Measurements from ENCODE around the gene NOLC1. TPM values are rescaled to one million over a fixed set of nuclear protein-coding genes. Genes with fewer than 3 reads are reported as not detected.

NOLC1 gene
- total RNA-seq, 6 experiments from 2014 or later: 16.0 to 60.2 (median 27.3) TPM

DNA sequence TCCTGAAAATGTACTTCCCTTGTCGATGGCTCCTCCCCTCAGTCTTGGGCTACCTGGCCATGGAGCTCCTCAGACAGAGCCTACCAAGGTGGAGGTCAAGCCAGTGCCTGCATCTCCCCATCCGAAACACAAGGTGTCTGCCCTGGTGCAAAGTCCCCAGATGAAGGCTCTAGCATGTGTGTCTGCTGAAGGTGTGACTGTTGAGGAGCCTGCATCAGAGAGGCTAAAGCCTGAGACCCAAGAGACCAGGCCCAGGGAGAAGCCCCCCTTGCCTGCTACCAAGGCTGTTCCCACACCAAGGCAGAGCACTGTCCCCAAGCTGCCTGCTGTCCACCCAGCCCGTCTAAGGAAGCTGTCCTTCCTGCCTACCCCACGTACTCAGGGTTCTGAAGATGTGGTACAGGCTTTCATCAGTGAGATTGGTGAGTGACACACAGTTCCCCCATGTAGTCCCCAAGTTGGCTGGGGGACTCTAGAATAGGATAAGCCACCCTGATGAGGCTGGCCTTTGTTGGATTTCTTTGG is 10.5 kb upstream of the NOLC1 start:
- Histone ChIP-seq H3K4me1 (no peaks in the 10 kb centered on the region), H3K36me3 (peaks cover 0 to 47% (median 22%) of the 10 kb centered on the region in 4 donors), H3K27me3 (no peaks in the 10 kb centered on the region), H3K27ac (no peak overlapping the region), H3K9me3 (no peaks in the 10 kb centered on the region), H3K4me3 (no peak overlapping the region)
- DNase-seq (no peak), ATAC-seq (no peak)
- intact Hi-C loops (cut with DNase I): no loop called here
- TF ChIP-seq, protein P1, sequence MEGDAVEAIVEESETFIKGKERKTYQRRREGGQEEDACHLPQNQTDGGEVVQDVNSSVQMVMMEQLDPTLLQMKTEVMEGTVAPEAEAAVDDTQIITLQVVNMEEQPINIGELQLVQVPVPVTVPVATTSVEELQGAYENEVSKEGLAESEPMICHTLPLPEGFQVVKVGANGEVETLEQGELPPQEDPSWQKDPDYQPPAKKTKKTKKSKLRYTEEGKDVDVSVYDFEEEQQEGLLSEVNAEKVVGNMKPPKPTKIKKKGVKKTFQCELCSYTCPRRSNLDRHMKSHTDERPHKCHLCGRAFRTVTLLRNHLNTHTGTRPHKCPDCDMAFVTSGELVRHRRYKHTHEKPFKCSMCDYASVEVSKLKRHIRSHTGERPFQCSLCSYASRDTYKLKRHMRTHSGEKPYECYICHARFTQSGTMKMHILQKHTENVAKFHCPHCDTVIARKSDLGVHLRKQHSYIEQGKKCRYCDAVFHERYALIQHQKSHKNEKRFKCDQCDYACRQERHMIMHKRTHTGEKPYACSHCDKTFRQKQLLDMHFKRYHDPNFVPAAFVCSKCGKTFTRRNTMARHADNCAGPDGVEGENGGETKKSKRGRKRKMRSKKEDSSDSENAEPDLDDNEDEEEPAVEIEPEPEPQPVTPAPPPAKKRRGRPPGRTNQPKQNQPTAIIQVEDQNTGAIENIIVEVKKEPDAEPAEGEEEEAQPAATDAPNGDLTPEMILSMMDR (IDR thresholded peaks at IDR 0.05): no peak
- TF ChIP-seq POLR2A (IDR thresholded peaks at IDR 0.05): no peak
- 90% methylated on average over 2 of the region's 4 CpGs for WGBS (ENCODE audit: insufficient coverage, low coverage, low lambda C conversion rate, missing lambda C conversion rate)

DNA sequence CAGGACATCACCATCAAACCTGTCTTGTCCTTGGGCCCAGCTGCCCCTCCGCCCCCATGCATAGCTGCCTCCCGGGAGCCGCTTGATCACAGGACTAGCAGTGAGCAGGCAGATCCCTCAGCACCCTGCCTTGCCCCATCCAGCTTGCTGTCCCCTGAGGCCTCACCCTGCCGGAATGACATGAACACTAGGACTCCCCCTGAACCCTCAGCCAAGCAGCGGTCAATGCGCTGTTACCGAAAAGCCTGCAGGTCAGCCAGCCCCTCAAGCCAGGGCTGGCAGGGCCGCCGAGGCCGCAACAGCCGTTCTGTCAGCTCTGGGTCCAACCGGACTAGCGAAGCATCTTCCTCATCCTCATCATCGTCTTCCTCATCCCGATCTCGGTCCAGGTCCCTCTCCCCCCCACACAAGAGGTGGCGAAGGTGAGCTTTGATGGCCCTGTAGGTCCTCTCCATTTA is 5.2 kb upstream of the NOLC1 start:
- H3K9me3 ChIP-seq: no peaks in the 10 kb centered on the region
- H3K4me3 ChIP-seq: no peak overlapping the region
- no peaks in the 10 kb centered on the region for H3K27me3 ChIP-seq
- H3K36me3 ChIP-seq: peaks cover 0 to 36% (median 10%) of the 10 kb centered on the region in 4 donors
- TF ChIP-seq, protein P1 (IDR thresholded peaks at IDR 0.05): no peak
- no peak for TF ChIP-seq POLR2A (IDR thresholded peaks at IDR 0.05)
- no peak overlapping the region for H3K27ac ChIP-seq
- no peak for ATAC-seq
- 93% methylated on average over 3 of the region's 17 CpGs for WGBS (ENCODE audit: insufficient coverage, low coverage, low lambda C conversion rate, missing lambda C conversion rate)
- DNase-seq: no peak
- no peaks in the 10 kb centered on the region for H3K4me1 ChIP-seq
- intact Hi-C loops (cut with DNase I): no loop called here

DNA sequence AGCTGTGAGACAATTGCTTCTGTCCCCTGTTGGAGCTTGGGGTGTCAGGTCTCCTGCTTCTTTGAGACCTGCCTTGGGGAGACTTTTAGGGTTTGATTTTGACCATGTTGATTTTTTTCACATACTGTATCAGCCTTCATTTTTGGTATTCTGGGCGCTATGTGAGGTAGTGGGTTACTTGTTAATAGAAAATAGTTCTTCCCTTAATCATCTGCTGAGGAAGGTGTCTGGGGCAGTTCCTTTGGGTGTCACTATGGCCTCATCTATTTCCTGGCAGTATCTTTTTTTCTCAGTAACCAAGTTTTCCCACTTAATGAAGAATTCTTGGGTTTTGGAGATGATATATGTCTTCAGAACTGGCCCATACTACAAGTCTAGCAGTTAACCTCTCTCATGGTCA is 4.6 kb upstream of the NOLC1 start:
- TF ChIP-seq, protein P1 (IDR thresholded peaks at IDR 0.05): no peak
- no peak for TF ChIP-seq POLR2A (IDR thresholded peaks at IDR 0.05)
- ATAC-seq (no peak), DNase-seq (no peak)
- peaks cover 0 to 34% (median 10%) of the 10 kb centered on the region in 4 donors for H3K36me3 ChIP-seq
- no peaks in the 10 kb centered on the region for H3K27me3 ChIP-seq
- no peaks in the 10 kb centered on the region for H3K4me1 ChIP-seq
- WGBS (ENCODE audit: insufficient coverage, low coverage, low lambda C conversion rate, missing lambda C conversion rate): 89% methylated on average over 1 of the region's 1 CpG
- no peaks in the 10 kb centered on the region for H3K9me3 ChIP-seq
- intact Hi-C loops (cut with DNase I): no loop called here
- H3K27ac ChIP-seq: no peak overlapping the region
- H3K4me3 ChIP-seq: no peak overlapping the region

DNA sequence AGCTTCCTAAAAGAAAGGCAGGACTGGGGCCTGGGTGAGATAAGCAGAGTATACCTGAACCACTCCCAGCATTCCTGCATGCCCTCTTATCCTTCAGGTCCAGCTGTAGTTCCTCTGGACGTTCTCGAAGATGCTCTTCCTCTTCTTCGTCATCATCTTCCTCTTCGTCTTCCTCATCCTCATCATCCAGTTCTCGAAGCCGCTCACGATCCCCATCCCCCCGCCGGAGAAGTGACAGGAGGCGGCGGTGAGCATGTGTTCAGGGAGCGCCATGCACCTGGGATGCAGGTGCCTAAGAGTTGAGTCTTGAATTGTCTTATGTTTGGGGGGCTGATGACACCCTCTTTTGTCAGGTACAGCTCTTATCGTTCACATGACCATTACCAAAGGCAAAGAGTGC is 3.9 kb upstream of the NOLC1 start:
- intact Hi-C loops (cut with DNase I): no loop called here
- no peak for DNase-seq
- Histone ChIP-seq H3K27me3 (no peaks in the 10 kb centered on the region), H3K36me3 (peaks cover 0 to 29% (median 10%) of the 10 kb centered on the region in 4 donors), H3K4me1 (peaks cover 0 to 6% (median 2%) of the 10 kb centered on the region in 4 donors), H3K27ac (no peak overlapping the region), H3K4me3 (no peak overlapping the region), H3K9me3 (no peaks in the 10 kb centered on the region)
- ATAC-seq: no peak
- TF ChIP-seq POLR2A (IDR thresholded peaks at IDR 0.05): no peak
- TF ChIP-seq, protein P1 (IDR thresholded peaks at IDR 0.05): no peak
- whole genome bisulfite sequencing (ENCODE audit: insufficient coverage, low coverage, low lambda C conversion rate, missing lambda C conversion rate): 91% methylated on average over 9 of the region's 13 CpGs

All from right lobe of liver (tissue), 6 donors.